Mucosa of stomach (tissue), 1 donor: ENCODE data around the gene RAB11A.
"Not testable (repeated sequence)": the region's sequence is repeated elsewhere in the genome, so short reads cannot be mapped to it uniquely, and the experiment has no call there.

Experiments
- H3K27me3 ChIP-seq: one replicate; pipeline ENCODE4 v1.7.0; 2013; ENCODE audit warnings: mild to moderate bottlenecking, low read length; ENCODE audit not compliant: control insufficient read depth, insufficient read depth
- H3K36me3 ChIP-seq: one replicate; pipeline ENCODE4 v1.7.0; 2013; ENCODE audit warnings: low read length; ENCODE audit not compliant: control insufficient read depth, insufficient read depth
- H3K4me1 ChIP-seq: one replicate; pipeline ENCODE4 v1.7.0; 2013; ENCODE audit warnings: mild to moderate bottlenecking, low read length; ENCODE audit not compliant: control insufficient read depth, insufficient read depth
- H3K4me3 ChIP-seq: one replicate; pipeline ENCODE4 v1.7.0; 2013; ENCODE audit warnings: low read length
- H3K9ac ChIP-seq: one replicate; pipeline ENCODE4 v1.7.0; 2013; ENCODE audit warnings: mild to moderate bottlenecking, low read length, moderate library complexity
- H3K9me3 ChIP-seq: one replicate; pipeline ENCODE4 v1.7.0; 2013; ENCODE audit warnings: mild to moderate bottlenecking, low read length, moderate library complexity; ENCODE audit not compliant: control insufficient read depth
- donor health status: Pancreatic carcinoma.

The RAB11A gene

GRCh38 chr15:65857718-65858402 is 11.4 kb upstream of the RAB11A start:
- Histone ChIP-seq H3K4me3 (no peak overlapping the region), H3K4me1 (no peaks in the 10 kb centered on the region), H3K27me3 (no peaks in the 10 kb centered on the region), H3K36me3 (no peaks in the 10 kb centered on the region), H3K9ac (no peak overlapping the region), H3K9me3 (no peaks in the 10 kb centered on the region)

DNA sequence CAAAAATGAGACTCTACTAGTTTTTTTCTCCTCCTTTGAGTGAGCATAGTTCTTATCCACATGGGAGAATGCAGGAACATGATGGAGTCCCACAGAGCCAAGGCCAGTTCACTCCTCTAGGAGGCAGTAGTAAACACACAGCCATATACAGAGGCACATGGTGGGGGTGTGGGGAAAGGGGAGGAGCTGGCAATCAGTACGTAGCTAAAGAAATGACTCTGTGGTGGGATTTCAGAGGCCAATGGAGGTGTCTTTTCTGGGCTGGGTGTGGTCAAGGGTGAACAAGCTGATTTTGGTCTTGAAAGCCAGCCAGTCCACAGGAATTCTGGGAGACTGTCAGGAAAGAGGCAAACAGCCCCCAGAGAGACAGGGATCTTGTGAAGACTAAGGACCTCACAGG is 6.6 kb upstream of the RAB11A start:
- Histone ChIP-seq H3K27me3 (no peaks in the 10 kb centered on the region), H3K9me3 (no peaks in the 10 kb centered on the region), H3K9ac (no peak overlapping the region), H3K36me3 (no peaks in the 10 kb centered on the region), H3K4me1 (no peaks in the 10 kb centered on the region), H3K4me3 (no peak overlapping the region)

- H3K9me3 ChIP-seq, result no peaks in the 10 kb centered on the region
- H3K4me3 ChIP-seq, result no peak overlapping the region
- H3K9ac ChIP-seq, result no peak overlapping the region
- no peaks in the 10 kb centered on the region for H3K27me3 ChIP-seq
- H3K36me3 ChIP-seq, result no peaks in the 10 kb centered on the region
- no peaks in the 10 kb centered on the region for H3K4me1 ChIP-seq
These were observed 6.2 kb upstream of the RAB11A start for GRCh38 chr15:65863106-65863505.

- H3K9ac ChIP-seq, result no peak overlapping the region
- no peak overlapping the region for H3K4me3 ChIP-seq
- no peaks in the 10 kb centered on the region for H3K36me3 ChIP-seq
- H3K27me3 ChIP-seq, result no peaks in the 10 kb centered on the region
- no peaks in the 10 kb centered on the region for H3K9me3 ChIP-seq
- no peaks in the 10 kb centered on the region for H3K4me1 ChIP-seq
These were observed 2.0 kb upstream of the RAB11A start for GRCh38 chr15:65867244-65867643.

- not testable (repeated sequence) for H3K4me1 ChIP-seq, H3K9me3 ChIP-seq, H3K36me3 ChIP-seq, H3K4me3 ChIP-seq, H3K27me3 ChIP-seq, H3K9ac ChIP-seq
These were observed 1.4 kb upstream of the RAB11A start for GRCh38 chr15:65867933-65868332.

DNA sequence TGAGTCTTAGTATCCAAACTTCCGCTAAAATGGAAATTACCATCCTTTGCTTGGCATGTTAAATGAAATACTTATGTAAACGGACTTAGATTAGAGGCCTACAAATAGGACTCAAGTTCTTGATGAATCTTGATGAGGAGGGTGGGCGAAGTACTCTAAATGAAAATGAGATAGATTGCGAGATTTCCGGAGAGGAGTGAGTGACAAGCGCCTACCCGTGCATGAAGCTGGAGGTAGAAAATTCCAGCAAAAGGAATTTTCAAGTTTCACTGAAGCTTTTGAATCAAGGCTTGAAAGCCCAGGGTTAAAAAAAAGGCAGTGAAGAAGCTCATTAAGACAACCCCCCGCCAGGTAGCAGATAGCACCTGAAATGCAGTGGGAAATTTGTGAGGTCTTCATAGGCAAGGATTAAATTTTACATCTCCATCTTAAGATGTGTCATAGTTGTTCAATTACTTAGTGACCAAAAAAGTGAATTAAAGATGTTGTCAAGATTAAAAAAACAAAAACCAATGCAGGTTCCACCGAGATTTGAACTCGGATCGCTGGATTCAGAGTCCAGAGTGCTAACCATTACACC is 655 bp upstream of the RAB11A start:
- no peaks in the 10 kb centered on the region for H3K27me3 ChIP-seq
- peak overlapping the region; percentile 99 for H3K9ac ChIP-seq
- H3K4me3 ChIP-seq, result peak overlapping the region; percentile 88
- no peaks in the 10 kb centered on the region for H3K4me1 ChIP-seq
- no peaks in the 10 kb centered on the region for H3K9me3 ChIP-seq
- H3K36me3 ChIP-seq, result no peaks in the 10 kb centered on the region

DNA sequence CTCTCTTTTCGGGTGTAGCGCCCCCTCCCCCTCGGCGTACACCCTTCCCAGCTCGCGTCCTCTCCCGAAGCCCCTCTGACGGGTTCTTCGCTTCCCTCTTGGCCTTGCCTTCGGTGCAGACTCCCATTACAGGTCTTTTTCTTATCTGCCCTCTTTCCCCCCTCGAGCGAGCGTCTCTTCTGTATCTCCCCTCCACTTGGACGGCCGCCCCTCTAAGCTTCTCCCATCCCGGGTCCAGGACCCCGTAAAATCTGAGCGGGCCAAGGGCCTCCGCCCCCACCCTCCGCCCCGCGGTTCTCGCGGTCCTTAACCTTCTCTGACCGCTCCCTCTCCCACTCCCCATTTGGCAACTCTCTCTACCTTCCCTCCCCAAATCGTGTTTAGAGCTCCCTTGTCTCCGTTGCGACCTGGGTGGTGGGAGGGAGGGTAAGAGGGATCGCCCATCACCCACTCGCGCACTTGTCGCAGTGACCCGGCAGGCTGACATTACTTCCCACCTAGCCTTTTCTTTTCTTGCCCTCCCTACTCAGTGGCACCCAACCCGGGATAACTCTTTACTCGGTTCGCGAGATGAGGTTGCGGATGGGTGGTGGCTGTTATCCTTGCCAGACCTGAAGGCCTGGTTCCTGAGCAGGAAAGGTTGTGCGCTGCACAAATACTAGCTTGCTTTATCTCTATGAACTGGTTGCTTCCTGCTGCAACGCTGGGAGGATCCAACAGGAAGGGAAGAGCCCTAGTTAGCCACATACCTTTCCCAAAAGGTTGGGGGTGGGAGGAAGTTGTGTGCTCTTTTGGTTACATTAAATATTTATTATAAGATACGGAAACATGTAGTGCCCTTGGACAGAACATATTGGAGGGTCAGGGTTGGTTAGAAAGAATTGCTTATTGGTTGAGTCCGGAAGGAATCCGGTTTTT is 922 bp downstream of the RAB11A start:
- no peaks in the 10 kb centered on the region for H3K9me3 ChIP-seq
- H3K4me3 ChIP-seq, result peak overlapping the region; percentile 88
- peak overlapping the region; percentile 99 for H3K9ac ChIP-seq
- H3K27me3 ChIP-seq, result no peaks in the 10 kb centered on the region
- no peaks in the 10 kb centered on the region for H3K4me1 ChIP-seq
- no peaks in the 10 kb centered on the region for H3K36me3 ChIP-seq

- Histone ChIP-seq H3K27me3 (no peaks in the 10 kb centered on the region), H3K36me3 (no peaks in the 10 kb centered on the region), H3K9ac (peak overlapping the region; percentile 99), H3K9me3 (no peaks in the 10 kb centered on the region), H3K4me3 (peak overlapping the region; percentile 88), H3K4me1 (peaks cover 3% of the 10 kb centered on the region)
These were observed 1.7 kb downstream of the RAB11A start for GRCh38 chr15:65870889-65871533.

DNA sequence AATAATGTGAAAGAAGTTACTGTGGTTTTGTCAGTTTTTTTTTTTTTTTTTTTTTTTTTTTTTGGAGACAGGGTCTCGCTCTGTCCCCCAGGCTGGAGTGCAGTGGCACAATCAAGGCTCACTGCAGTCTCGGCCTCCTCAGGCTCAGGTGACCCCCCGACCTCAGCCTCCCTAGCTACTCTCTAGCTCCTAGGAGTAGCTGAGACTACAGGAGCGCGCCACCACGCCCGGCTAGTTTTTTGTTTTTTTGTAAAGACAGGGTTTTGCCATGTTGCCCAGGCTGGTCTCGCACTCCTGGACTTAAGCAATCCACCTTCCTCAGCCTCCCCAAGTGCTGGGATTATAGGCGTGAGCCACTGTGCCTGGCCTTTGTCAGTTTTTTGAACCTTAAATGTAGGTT is 2.6 kb downstream of the RAB11A start:
- H3K27me3 ChIP-seq, result not testable (repeated sequence)

GRCh38 chr15:65872596-65872995 is 3.3 kb downstream of the RAB11A start:
- not testable (repeated sequence) for H3K4me3 ChIP-seq, H3K4me1 ChIP-seq

More for the DNA sequence above, 2.6 kb downstream of the RAB11A start:
- H3K36me3 ChIP-seq, H3K4me3 ChIP-seq, H3K4me1 ChIP-seq, H3K9ac ChIP-seq, H3K9me3 ChIP-seq: not testable (repeated sequence)

DNA sequence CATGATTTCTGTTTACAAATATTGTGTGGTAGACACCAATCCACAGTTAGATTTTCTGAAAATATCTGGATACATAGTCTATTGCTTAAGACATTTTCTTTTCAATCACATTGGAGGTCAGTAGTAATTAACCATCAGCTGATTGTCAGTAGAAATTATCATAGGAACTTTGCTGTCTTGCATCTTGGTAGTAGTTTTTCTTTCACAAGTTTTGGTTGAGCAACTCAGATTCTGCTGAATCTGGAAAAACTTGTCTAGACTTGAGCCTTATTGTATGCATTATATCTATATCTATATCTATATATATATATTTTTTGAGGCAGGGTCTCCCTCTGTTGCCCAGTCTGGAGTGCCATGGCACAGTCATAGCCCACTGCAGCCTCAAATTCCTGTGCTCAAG is 4.0 kb downstream of the RAB11A start:
- H3K27me3 ChIP-seq, result no peaks in the 10 kb centered on the region
- peaks cover 7% of the 10 kb centered on the region for H3K36me3 ChIP-seq
- H3K9ac ChIP-seq, result no peak overlapping the region
- no peak overlapping the region for H3K4me3 ChIP-seq
- H3K4me1 ChIP-seq, result peaks cover 3% of the 10 kb centered on the region
- no peaks in the 10 kb centered on the region for H3K9me3 ChIP-seq

More at GRCh38 chr15:65872596-65872995, 3.3 kb downstream of the RAB11A start:
- H3K9me3 ChIP-seq, H3K36me3 ChIP-seq, H3K9ac ChIP-seq, H3K27me3 ChIP-seq: not testable (repeated sequence)

DNA sequence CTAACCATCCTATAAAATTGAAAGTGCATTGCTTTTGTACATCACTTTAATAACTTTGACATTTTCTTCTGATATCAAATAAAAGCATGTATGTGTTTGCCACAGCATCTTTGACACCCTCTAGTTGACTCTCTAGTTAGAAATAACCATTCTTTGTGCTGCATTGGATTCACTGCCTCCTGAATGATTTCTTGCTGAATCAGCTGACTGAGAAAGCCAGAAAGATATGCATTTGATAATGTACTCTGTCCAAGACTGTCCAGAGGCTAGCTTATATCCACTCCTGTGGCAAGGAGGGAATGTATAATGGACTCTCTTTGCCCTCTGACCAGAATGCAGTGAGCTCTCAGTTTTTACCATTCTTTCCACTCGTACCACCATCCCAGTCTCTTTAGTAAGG is 6.2 kb downstream of the RAB11A start:
- peaks cover 3% of the 10 kb centered on the region for H3K4me1 ChIP-seq
- no peak overlapping the region for H3K4me3 ChIP-seq
- peaks cover 7% of the 10 kb centered on the region for H3K36me3 ChIP-seq
- no peaks in the 10 kb centered on the region for H3K27me3 ChIP-seq
- no peaks in the 10 kb centered on the region for H3K9me3 ChIP-seq
- H3K9ac ChIP-seq, result no peak overlapping the region
